WTC11 (cell line): Measurements from ENCODE around the gene EPYC. TPM values are rescaled to one million over a fixed set of nuclear protein-coding genes. Genes with fewer than 3 reads are reported as not detected.

ENCODE experiments used
- ATAC-seq: fragments of 200-7000 bp; cut with Tn5 transposase; 2 replicates; pipeline ENCODE4 v1.10.0; 2021; ENCODE audit warnings: mild to moderate bottlenecking, moderate library complexity
- Bru-seq: library from RNA; stranded (reverse); fragments of 400-500 nt; gene quantifications from one replicate; lab custom pipeline; 2021; lab: Mats Ljungman, UMichigan
- CTCF ChIA-PET: fragments of 300-600 bp; sonication (Branson Sonifier 250); formaldehyde crosslinking; loops from one replicate; lab custom pipeline; 2021; ENCODE audit warnings: antibody characterized with exemption; lab: Charles Lee
- POLR2A ChIA-PET: fragments of 350-600 bp; sonication (Branson Sonifier 250); formaldehyde crosslinking; loops from one replicate; lab custom pipeline; 2021; ENCODE audit warnings: antibody characterized with exemption; lab: Charles Lee
- DNase-seq: peaks from one replicate; pipeline ENCODE4 v3.0.0; 2021; ENCODE audit warnings: low spot score
- H3K27ac Mint-ChIP-seq: 2 replicates; pipeline ENCODE4 v1.8.0; 2021; ENCODE audit warnings: mixed read lengths
- H3K27me3 Mint-ChIP-seq: 2 replicates; pipeline ENCODE4 v1.8.0; 2021; ENCODE audit warnings: low read depth, mild to moderate bottlenecking, moderate library complexity, mixed read lengths
- H3K36me3 Mint-ChIP-seq: 2 replicates; pipeline ENCODE4 v1.8.0; 2021; ENCODE audit warnings: mixed read lengths
- H3K4me1 Mint-ChIP-seq: 2 replicates; pipeline ENCODE4 v1.8.0; 2022; ENCODE audit warnings: mixed read lengths
- H3K4me3 Mint-ChIP-seq: 2 replicates; pipeline ENCODE4 v1.8.0; 2021; ENCODE audit warnings: mild to moderate bottlenecking, moderate library complexity, mixed read lengths
- H3K9me3 Mint-ChIP-seq: 2 replicates; pipeline ENCODE4 v1.8.0; 2021; ENCODE audit warnings: mixed read lengths
- ARID4B ChIP-seq: sonication (generic); formaldehyde crosslinking; IDR thresholded peaks from 2 replicates; pipeline ENCODE4 v1.8.0; 2023; ENCODE audit warnings: missing genetic modification reagents, mild to moderate bottlenecking, borderline replicate concordance
- CBFB ChIP-seq: sonication (generic); formaldehyde crosslinking; IDR thresholded peaks from 2 replicates; pipeline ENCODE4 v1.8.1; 2022; ENCODE audit warnings: mild to moderate bottlenecking, low read depth, missing genetic modification reagents
- ESRRA ChIP-seq: sonication (generic); formaldehyde crosslinking; IDR thresholded peaks from 2 replicates; pipeline ENCODE4 v1.8.1; 2022; ENCODE audit warnings: mild to moderate bottlenecking, missing genetic modification reagents, borderline replicate concordance
- ETV6 ChIP-seq: sonication (generic); formaldehyde crosslinking; IDR thresholded peaks from 2 replicates; pipeline ENCODE4 v1.8.1; 2022; ENCODE audit warnings: mild to moderate bottlenecking, missing genetic modification reagents
- GRHL2 ChIP-seq: fragments of 250-450 bp; sonication (Bioruptor Pico); IDR thresholded peaks from 2 replicates; pipeline ENCODE4 v1.8.0; 2022; ENCODE audit warnings: mild to moderate bottlenecking, moderate library complexity; ENCODE audit not compliant: insufficient replicate concordance, severe bottlenecking
- JAZF1 ChIP-seq: fragments of 250-450 bp; sonication (Bioruptor Pico); IDR thresholded peaks from 2 replicates; pipeline ENCODE4 v1.9.0; 2021; ENCODE audit warnings: moderate library complexity, mild to moderate bottlenecking, inconsistent platforms
- JUN ChIP-seq: sonication (generic); formaldehyde crosslinking; IDR thresholded peaks from 2 replicates; pipeline ENCODE4 v1.8.0; 2023; ENCODE audit warnings: mild to moderate bottlenecking, missing genetic modification reagents
- MLX ChIP-seq: sonication (generic); formaldehyde crosslinking; IDR thresholded peaks from 2 replicates; pipeline ENCODE4 v1.8.1; 2023; ENCODE audit warnings: mild to moderate bottlenecking, missing genetic modification reagents, moderate library complexity
- SP1 ChIP-seq: sonication (generic); formaldehyde crosslinking; conservative IDR thresholded peaks from 2 replicates; pipeline ENCODE4 v1.8.1; 2022; ENCODE audit warnings: missing genetic modification reagents
- STAT6 ChIP-seq: sonication (generic); formaldehyde crosslinking; conservative IDR thresholded peaks from 2 replicates; pipeline ENCODE4 v1.8.1; 2023; ENCODE audit warnings: mild to moderate bottlenecking, low read depth, missing genetic modification reagents, moderate library complexity
- TEAD1 ChIP-seq: sonication (generic); formaldehyde crosslinking; IDR thresholded peaks from 2 replicates; pipeline ENCODE4 v1.8.0; 2022; ENCODE audit warnings: mild to moderate bottlenecking, missing genetic modification reagents
- TEAD4 ChIP-seq: sonication (generic); formaldehyde crosslinking; IDR thresholded peaks from 2 replicates; pipeline ENCODE4 v1.8.0; 2022; ENCODE audit warnings: mild to moderate bottlenecking, missing genetic modification reagents
- ZNF219 ChIP-seq: sonication (generic); formaldehyde crosslinking; IDR thresholded peaks from 2 replicates; pipeline ENCODE4 v1.8.0; 2023; ENCODE audit warnings: missing genetic modification reagents, mild to moderate bottlenecking, borderline replicate concordance
- ZNF263 ChIP-seq: sonication (generic); formaldehyde crosslinking; IDR thresholded peaks from 2 replicates; pipeline ENCODE4 v1.8.1; 2022; ENCODE audit warnings: low read depth, mild to moderate bottlenecking, moderate library complexity, missing genetic modification reagents
- ZNF396 ChIP-seq: fragments of 250-450 bp; sonication (Bioruptor Pico); IDR thresholded peaks from 2 replicates; pipeline ENCODE4 v1.8.0; 2021; ENCODE audit warnings: mild to moderate bottlenecking, moderate library complexity, borderline replicate concordance
- long read RNA-seq, 3 experiments: library from RNA in 1 of 3; library from capped mRNA in 1 of 3; library from polyadenylated mRNA in 1 of 3; unstranded in 2 of 3; stranded (forward) in 1 of 3; transcript quantifications; one replicate each; pipeline ENCODE4 v2.0.0, GENCODE V29; 2021
- total RNA-seq: library from RNA; stranded (reverse); gene quantifications from 3 replicates; pipeline ENCODE4 v1.2.3, GENCODE V29; 2021
- TF ChIP-seq, protein P1 (sequence below): sonication (generic); formaldehyde crosslinking; IDR thresholded peaks from 2 replicates; pipeline ENCODE4 v1.8.1; 2022; ENCODE audit warnings: low read depth, mild to moderate bottlenecking, moderate library complexity, missing genetic modification reagents, borderline replicate concordance
- TF ChIP-seq, protein P2 (sequence below): fragments of 250-450 bp; sonication (Bioruptor Pico); IDR thresholded peaks from 2 replicates; pipeline ENCODE4 v1.8.0; 2021; ENCODE audit warnings: mild to moderate bottlenecking
- TF ChIP-seq, protein P3 (sequence below): fragments of 250-450 bp; sonication (Bioruptor Pico); conservative IDR thresholded peaks from 2 replicates; pipeline ENCODE4 v1.9.0; 2021; ENCODE audit warnings: mild to moderate bottlenecking

EPYC gene, protein sequence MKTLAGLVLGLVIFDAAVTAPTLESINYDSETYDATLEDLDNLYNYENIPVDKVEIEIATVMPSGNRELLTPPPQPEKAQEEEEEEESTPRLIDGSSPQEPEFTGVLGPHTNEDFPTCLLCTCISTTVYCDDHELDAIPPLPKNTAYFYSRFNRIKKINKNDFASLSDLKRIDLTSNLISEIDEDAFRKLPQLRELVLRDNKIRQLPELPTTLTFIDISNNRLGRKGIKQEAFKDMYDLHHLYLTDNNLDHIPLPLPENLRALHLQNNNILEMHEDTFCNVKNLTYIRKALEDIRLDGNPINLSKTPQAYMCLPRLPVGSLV
- total RNA-seq (not detected in 3 replicates), Bru-seq, nascent RNA (not detected)
- long read RNA-seq, experiment 1: 0 reads
- long read RNA-seq, experiment 2: 0 reads
- long read RNA-seq, experiment 3: 0 reads

- no peaks in the 10 kb centered on the region for H3K9me3 Mint-ChIP-seq
- DNase-seq (no peak), ATAC-seq (no peak)
- TF ChIP-seq TEAD1: no peak
- no peak for TF ChIP-seq ARID4B (CRISPR knock-in tag)
- TF ChIP-seq, protein P1, sequence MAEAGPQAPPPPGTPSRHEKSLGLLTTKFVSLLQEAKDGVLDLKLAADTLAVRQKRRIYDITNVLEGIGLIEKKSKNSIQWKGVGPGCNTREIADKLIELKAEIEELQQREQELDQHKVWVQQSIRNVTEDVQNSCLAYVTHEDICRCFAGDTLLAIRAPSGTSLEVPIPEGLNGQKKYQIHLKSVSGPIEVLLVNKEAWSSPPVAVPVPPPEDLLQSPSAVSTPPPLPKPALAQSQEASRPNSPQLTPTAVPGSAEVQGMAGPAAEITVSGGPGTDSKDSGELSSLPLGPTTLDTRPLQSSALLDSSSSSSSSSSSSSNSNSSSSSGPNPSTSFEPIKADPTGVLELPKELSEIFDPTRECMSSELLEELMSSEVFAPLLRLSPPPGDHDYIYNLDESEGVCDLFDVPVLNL (CRISPR knock-in tag): no peak
- TF ChIP-seq, protein P2, sequence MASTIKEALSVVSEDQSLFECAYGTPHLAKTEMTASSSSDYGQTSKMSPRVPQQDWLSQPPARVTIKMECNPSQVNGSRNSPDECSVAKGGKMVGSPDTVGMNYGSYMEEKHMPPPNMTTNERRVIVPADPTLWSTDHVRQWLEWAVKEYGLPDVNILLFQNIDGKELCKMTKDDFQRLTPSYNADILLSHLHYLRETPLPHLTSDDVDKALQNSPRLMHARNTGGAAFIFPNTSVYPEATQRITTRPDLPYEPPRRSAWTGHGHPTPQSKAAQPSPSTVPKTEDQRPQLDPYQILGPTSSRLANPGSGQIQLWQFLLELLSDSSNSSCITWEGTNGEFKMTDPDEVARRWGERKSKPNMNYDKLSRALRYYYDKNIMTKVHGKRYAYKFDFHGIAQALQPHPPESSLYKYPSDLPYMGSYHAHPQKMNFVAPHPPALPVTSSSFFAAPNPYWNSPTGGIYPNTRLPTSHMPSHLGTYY: no peak
- TF ChIP-seq, protein P3, sequence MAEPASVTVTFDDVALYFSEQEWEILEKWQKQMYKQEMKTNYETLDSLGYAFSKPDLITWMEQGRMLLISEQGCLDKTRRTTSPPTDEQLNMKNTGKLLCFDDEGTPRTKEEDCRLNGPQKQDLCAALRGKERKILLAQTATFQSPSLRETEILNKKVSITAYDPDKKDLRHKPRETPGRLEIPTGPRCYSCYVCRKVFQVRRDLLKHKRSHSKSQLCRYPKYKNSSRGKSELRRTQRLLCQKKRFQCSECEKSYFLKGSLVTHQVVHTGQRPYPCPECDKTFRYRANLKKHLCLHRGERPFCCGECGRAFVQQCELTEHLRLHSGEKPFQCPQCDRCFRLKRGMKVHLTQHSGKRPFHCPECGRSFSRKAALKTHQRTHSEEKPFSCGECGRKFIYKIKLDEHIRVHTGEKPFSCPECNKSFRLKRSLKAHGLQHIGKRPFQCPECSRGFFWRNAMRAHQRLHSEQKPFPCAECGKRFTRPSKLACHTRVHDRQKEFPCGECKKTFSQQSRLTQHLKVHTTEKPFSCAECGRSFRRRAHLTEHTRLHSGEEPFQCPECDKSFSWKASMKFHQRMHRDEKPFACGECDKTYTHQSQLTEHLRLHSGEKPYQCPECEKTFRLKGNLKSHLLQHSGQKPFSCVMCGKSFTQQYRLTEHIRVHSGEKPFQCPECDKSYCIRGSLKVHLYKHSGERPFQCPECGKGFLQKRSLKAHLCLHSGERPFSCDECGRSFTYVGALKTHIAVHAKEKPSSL: no peak
- TF ChIP-seq STAT6 (CRISPR knock-in tag): no peak
- no peak for TF ChIP-seq ZNF263
- TF ChIP-seq ETV6 (CRISPR knock-in tag): no peak
- no peak for TF ChIP-seq TEAD4 (CRISPR knock-in tag)
- TF ChIP-seq ZNF396: no peak
- no peak for TF ChIP-seq JUN (CRISPR knock-in tag)
- TF ChIP-seq CBFB (CRISPR knock-in tag): no peak
- TF ChIP-seq SP1: no peak
- TF ChIP-seq JAZF1 (CRISPR knock-in tag): no peak
- TF ChIP-seq GRHL2 (CRISPR knock-in tag): no peak
- TF ChIP-seq ZNF219: no peak
- no peak for TF ChIP-seq ESRRA (CRISPR knock-in tag)
- TF ChIP-seq MLX (CRISPR knock-in tag): no peak
- H3K27me3 Mint-ChIP-seq: peaks cover 8% of the 10 kb centered on the region; the same call in 1 of the 2 replicates
- no peak within 1 kb of the TSS for H3K27ac Mint-ChIP-seq
- H3K36me3 Mint-ChIP-seq: no peaks in the 10 kb centered on the region
- CTCF ChIA-PET: no interaction called here
- POLR2A ChIA-PET: no interaction called here
- no peak within 1 kb of the TSS for H3K4me3 Mint-ChIP-seq
- H3K4me1 Mint-ChIP-seq: no peaks in the 10 kb centered on the region
These were observed at the start of gene EPYC for GRCh38 chr12:91004872-91005271. Gene EPYC (minus strand): TSS chr12:91004972. CDS start chr12:91002565, 2,407 bp downstream.
